HL-60 (cell line): Measurements from ENCODE around the gene TPD52L3.

Source experiments
- POLR2AphosphoS5 ChIP-seq: IDR thresholded peaks from 2 replicates; pipeline ENCODE4 v1.6.1; 2012; ENCODE audit warnings: low read depth
- REST ChIP-seq: IDR thresholded peaks from 2 replicates; pipeline ENCODE4 v1.6.1; 2012; ENCODE audit warnings: low read depth; ENCODE audit not compliant: insufficient replicate concordance
- TF ChIP-seq, protein P1 (sequence below): IDR thresholded peaks from one replicate; pipeline ENCODE4 v1.5.1; 2011; ENCODE audit warnings: low read length, control low read depth, inconsistent platforms; ENCODE audit not compliant: insufficient read depth

DNA sequence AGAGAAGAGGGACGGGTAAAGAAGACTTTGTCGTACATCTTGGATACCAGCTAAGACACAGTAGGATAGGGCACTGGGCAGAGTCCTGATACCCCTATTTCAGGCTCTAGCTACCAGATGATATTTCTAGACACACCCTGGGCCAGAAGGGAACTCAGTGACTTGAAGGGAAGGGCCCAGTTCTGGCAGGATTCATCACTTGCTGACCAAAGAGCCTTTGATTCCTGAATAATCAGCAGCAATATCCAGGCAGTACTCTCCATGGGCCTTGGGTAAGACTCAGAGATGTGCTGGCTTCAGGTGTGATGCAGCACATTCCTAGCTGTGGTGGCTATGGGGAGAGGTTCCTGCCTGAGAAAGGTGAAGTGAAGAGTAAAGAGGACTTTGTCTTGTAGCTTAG, 40.7 kb downstream of the TPD52L3 start:
- TF ChIP-seq, protein P1, sequence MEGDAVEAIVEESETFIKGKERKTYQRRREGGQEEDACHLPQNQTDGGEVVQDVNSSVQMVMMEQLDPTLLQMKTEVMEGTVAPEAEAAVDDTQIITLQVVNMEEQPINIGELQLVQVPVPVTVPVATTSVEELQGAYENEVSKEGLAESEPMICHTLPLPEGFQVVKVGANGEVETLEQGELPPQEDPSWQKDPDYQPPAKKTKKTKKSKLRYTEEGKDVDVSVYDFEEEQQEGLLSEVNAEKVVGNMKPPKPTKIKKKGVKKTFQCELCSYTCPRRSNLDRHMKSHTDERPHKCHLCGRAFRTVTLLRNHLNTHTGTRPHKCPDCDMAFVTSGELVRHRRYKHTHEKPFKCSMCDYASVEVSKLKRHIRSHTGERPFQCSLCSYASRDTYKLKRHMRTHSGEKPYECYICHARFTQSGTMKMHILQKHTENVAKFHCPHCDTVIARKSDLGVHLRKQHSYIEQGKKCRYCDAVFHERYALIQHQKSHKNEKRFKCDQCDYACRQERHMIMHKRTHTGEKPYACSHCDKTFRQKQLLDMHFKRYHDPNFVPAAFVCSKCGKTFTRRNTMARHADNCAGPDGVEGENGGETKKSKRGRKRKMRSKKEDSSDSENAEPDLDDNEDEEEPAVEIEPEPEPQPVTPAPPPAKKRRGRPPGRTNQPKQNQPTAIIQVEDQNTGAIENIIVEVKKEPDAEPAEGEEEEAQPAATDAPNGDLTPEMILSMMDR = no peak
- TF ChIP-seq REST (no peak), POLR2AphosphoS5 (no peak)
